NB4 (cell line): ENCODE results near the gene OR6B1.
A peak's percentile ranks its signal among the peaks of the same experiment; 100 is the strongest.
"Not testable (repeated sequence)": the region's sequence is repeated elsewhere in the genome, so short reads cannot be mapped to it uniquely, and the experiment has no call there.

Experiments
- DNase-seq: peaks from one replicate; pipeline ENCODE4 v3.0.0; 2010; ENCODE audit warnings: low read depth
- H3K4me3 ChIP-seq: one replicate; pipeline ENCODE4 v1.5.1; 2011; ENCODE audit warnings: mild to moderate bottlenecking, low read depth, low read length, moderate library complexity
- MAX ChIP-seq: IDR thresholded peaks from 2 replicates; pipeline ENCODE4 v1.6.1; 2011; ENCODE audit warnings: low read depth, low read length
- MYC ChIP-seq: IDR thresholded peaks from 2 replicates; pipeline ENCODE4 v1.6.1; 2011; ENCODE audit warnings: low read depth, low read length
- POLR2A ChIP-seq: IDR thresholded peaks from 2 replicates; pipeline ENCODE4 v1.6.1; 2011; ENCODE audit warnings: mild to moderate bottlenecking; ENCODE audit not compliant: insufficient read length; ENCODE audit errors: extremely low read depth
- TF ChIP-seq, protein P1 (sequence below): IDR thresholded peaks from one replicate; pipeline ENCODE4 v1.5.1; 2012; ENCODE audit warnings: low read depth, low read length

Gene OR6B1

GRCh38 chr7:144004703-144005102, 4.6 kb downstream of the OR6B1 start:
- TF ChIP-seq MYC (no peak), MAX (no peak), POLR2A (no peak)
- TF ChIP-seq, protein P1, sequence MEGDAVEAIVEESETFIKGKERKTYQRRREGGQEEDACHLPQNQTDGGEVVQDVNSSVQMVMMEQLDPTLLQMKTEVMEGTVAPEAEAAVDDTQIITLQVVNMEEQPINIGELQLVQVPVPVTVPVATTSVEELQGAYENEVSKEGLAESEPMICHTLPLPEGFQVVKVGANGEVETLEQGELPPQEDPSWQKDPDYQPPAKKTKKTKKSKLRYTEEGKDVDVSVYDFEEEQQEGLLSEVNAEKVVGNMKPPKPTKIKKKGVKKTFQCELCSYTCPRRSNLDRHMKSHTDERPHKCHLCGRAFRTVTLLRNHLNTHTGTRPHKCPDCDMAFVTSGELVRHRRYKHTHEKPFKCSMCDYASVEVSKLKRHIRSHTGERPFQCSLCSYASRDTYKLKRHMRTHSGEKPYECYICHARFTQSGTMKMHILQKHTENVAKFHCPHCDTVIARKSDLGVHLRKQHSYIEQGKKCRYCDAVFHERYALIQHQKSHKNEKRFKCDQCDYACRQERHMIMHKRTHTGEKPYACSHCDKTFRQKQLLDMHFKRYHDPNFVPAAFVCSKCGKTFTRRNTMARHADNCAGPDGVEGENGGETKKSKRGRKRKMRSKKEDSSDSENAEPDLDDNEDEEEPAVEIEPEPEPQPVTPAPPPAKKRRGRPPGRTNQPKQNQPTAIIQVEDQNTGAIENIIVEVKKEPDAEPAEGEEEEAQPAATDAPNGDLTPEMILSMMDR = no peak
- DNase-seq = no peak
- H3K4me3 ChIP-seq = no peak overlapping the region

DNA sequence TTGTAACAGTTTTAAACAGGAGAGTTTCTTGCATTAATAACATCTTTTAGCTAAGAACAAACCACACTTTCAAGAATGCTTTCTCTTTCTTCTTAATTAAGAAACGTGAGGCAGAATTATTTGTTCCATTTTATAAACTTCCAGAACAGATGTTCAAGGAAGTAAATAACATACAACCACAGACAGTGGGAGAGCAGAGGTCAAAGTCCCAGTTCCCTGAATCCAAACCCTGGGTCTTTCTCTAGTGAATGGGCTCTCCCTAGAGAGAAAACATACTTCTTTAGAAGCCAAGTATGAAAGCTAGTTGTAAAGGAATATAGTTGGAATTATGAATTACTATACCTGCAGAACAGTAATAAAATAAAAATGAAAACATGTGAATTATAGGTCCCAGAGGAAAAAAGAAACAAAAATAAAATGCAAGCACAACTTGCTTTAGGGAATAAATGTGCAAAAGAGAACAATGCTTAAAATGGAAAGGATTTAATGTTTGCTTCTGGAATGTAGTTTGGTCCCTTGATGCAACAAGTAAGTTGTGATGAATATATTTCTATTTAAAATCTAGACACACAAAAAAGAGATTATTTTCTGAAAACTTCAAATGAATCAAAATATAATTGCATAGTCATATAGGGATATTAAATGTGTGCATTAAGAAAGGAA, 6.0 kb downstream of the OR6B1 start:
- H3K4me3 ChIP-seq = no peak overlapping the region
- DNase-seq = no peak
- TF ChIP-seq MAX (no peak), POLR2A (no peak), MYC (no peak)
- TF ChIP-seq, protein P1 = no peak

DNA sequence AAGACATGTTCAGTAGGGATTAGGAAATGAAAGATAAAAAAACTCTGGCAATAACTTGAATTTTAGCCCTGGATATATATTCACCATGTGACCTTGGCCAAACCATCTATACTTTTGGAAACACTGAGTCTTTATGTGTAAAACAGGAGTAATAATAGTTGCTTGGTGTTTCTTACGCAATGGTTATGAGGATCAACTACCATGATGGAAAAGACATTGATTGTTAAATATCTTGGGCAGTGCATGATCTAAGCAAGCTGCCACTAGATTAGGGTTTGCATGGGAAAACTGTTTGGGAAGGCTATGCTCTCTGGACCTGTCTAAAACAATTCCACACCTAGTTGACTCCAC, 6.5 kb downstream of the OR6B1 start:
- no peak overlapping the region for H3K4me3 ChIP-seq
- no peak for DNase-seq
- TF ChIP-seq MAX = no peak
- TF ChIP-seq MYC = no peak
- TF ChIP-seq, protein P1 = no peak
- TF ChIP-seq POLR2A = no peak

DNA sequence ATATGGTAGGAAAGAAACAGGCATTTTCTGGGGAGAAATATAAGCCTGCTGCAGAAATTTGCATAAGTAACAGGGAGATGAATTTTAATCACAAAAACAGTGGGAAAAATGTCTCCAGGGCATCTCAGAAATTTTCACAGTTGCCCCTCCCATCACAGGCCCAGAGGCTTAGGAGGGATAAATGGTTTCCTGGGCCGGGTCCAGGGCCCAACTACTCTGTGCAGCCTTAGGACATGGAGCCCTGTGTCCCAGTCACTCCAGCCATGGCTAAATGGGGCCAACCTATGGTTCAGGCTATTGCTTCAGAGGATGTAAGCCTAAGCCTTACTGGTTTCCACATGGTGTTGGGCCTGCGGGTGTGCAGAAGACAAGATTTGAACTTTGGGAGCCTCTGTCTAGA, 9.2 kb downstream of the OR6B1 start:
- TF ChIP-seq POLR2A = no peak
- TF ChIP-seq MYC = no peak
- TF ChIP-seq, protein P1 = no peak
- no peak for TF ChIP-seq MAX
- no peak overlapping the region for H3K4me3 ChIP-seq
- DNase-seq = no peak

GRCh38 chr7:144010061-144010460, 9.9 kb downstream of the OR6B1 start:
- peak; percentile 15 for DNase-seq

GRCh38 chr7:144010821-144011220, 10.7 kb downstream of the OR6B1 start:
- H3K4me3 ChIP-seq, DNase-seq: not testable (repeated sequence)

More at GRCh38 chr7:144010061-144010460, 9.9 kb downstream of the OR6B1 start:
- not testable (repeated sequence) for H3K4me3 ChIP-seq

GRCh38 chr7:144011458-144012230, 11.5 kb downstream of the OR6B1 start:
- no peak for DNase-seq
- H3K4me3 ChIP-seq = no peak overlapping the region
- TF ChIP-seq MYC (no peak), MAX (no peak), POLR2A (no peak)
- TF ChIP-seq, protein P1 = no peak
